ENCODE results near the gene COQ7.

COQ7 gene

DNA sequence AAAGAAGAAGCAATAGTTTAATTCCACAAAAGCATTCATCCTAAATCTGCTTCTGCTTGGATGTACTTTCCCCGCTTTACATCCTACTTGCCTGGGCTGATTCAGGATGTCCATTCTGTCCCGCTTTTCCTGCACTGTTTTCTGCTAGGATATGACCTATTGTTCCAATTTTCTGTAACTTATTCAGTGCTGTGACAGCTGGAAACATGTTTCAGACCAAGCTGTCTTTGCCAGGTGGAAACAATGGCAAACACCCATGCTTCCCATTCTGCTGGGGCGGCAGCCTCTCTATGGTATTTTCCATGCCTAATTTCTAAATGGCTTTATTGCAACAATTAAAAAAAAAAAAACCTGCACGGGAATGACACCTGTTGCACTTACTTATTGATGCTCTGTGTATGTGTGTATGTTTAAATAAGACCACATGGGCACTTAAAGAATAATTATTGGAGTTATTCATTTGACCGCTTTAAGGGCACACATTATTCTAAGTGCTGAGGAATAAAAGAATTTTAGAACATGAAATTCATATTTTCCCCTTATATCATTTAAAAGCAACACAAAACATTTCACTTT, 21.0 kb downstream of the COQ7 start:
- Histone ChIP-seq H3K27ac (ENCODE audit: poor library complexity, severe bottlenecking) (no peak overlapping the region), H3K9me3 (ENCODE audit: severe bottlenecking) (no peaks in the 10 kb centered on the region), H3K4me1 (ENCODE audit: insufficient read depth, poor library complexity, severe bottlenecking) (peaks cover 13% of the 10 kb centered on the region), H3K27me3 (ENCODE audit: insufficient read depth, poor library complexity, severe bottlenecking) (no peaks in the 10 kb centered on the region), H3K4me3 (ENCODE audit: severe bottlenecking) (no peak overlapping the region), H3K36me3 (ENCODE audit: low read depth) (no peaks in the 10 kb centered on the region)
- no peak for TF ChIP-seq CTCF (IDR thresholded peaks at IDR 0.05; ENCODE audit: poor library complexity, severe bottlenecking)
- no peak for ATAC-seq (ENCODE audit: low read depth)
- no peak for DNase-seq (ENCODE audit: low spot score)

- Histone ChIP-seq H3K27me3 (ENCODE audit: insufficient read depth, poor library complexity, severe bottlenecking) (no peaks in the 10 kb centered on the region), H3K27ac (ENCODE audit: poor library complexity, severe bottlenecking) (no peak overlapping the region), H3K4me1 (ENCODE audit: insufficient read depth, poor library complexity, severe bottlenecking) (peaks cover 13% of the 10 kb centered on the region), H3K36me3 (ENCODE audit: low read depth) (no peaks in the 10 kb centered on the region), H3K9me3 (ENCODE audit: severe bottlenecking) (no peaks in the 10 kb centered on the region), H3K4me3 (ENCODE audit: severe bottlenecking) (no peak overlapping the region)
- ATAC-seq (ENCODE audit: low read depth) (no peak), DNase-seq (ENCODE audit: low spot score) (no peak)
- TF ChIP-seq CTCF (IDR thresholded peaks at IDR 0.05; ENCODE audit: poor library complexity, severe bottlenecking), result no peak
Measured at GRCh38 chr16:19089410-19089955, 22.1 kb downstream of the COQ7 start.

- Histone ChIP-seq H3K4me3 (ENCODE audit: severe bottlenecking) (no peak overlapping the region), H3K4me1 (ENCODE audit: insufficient read depth, poor library complexity, severe bottlenecking) (peaks cover 25% of the 10 kb centered on the region), H3K27me3 (ENCODE audit: insufficient read depth, poor library complexity, severe bottlenecking) (no peaks in the 10 kb centered on the region), H3K27ac (ENCODE audit: poor library complexity, severe bottlenecking) (no peak overlapping the region), H3K9me3 (ENCODE audit: severe bottlenecking) (no peaks in the 10 kb centered on the region), H3K36me3 (ENCODE audit: low read depth) (no peaks in the 10 kb centered on the region)
- DNase-seq (ENCODE audit: low spot score) (peak; percentile 2), ATAC-seq (ENCODE audit: low read depth) (no peak)
- no peak for TF ChIP-seq CTCF (IDR thresholded peaks at IDR 0.05; ENCODE audit: poor library complexity, severe bottlenecking)
Measured at GRCh38 chr16:19090916-19091315, 23.5 kb downstream of the COQ7 start.

- DNase-seq (ENCODE audit: low spot score) (peak; percentile 5), ATAC-seq (ENCODE audit: low read depth) (no peak)
- Histone ChIP-seq H3K27me3 (ENCODE audit: insufficient read depth, poor library complexity, severe bottlenecking) (no peaks in the 10 kb centered on the region), H3K27ac (ENCODE audit: poor library complexity, severe bottlenecking) (peak overlapping the region; percentile 64), H3K4me1 (ENCODE audit: insufficient read depth, poor library complexity, severe bottlenecking) (peaks cover 27% of the 10 kb centered on the region), H3K9me3 (ENCODE audit: severe bottlenecking) (no peaks in the 10 kb centered on the region), H3K36me3 (ENCODE audit: low read depth) (no peaks in the 10 kb centered on the region), H3K4me3 (ENCODE audit: severe bottlenecking) (no peak overlapping the region)
- TF ChIP-seq CTCF (IDR thresholded peaks at IDR 0.05; ENCODE audit: poor library complexity, severe bottlenecking), result no peak
Measured at GRCh38 chr16:19092653-19093410, 25.4 kb downstream of the COQ7 start.

All from RWPE2 (cell line).